HG02852 (cell line): ENCODE results near the gene PRKAG2.
"Not testable (repeated sequence)": the region's sequence is repeated elsewhere in the genome, so short reads cannot be mapped to it uniquely, and the experiment has no call there.

ENCODE experiments used
- ATAC-seq: cut with Tn5 transposase; IDR thresholded peaks from one replicate; pipeline ENCODE4 v1.9.1; 2021; ENCODE audit warnings: mild to moderate bottlenecking, moderate library complexity; ENCODE audit not compliant: unreplicated experiment

Gene PRKAG2

GRCh38 chr7:151573046-151573445 lies 303.9 kb downstream of the PRKAG2 start:
- not testable (repeated sequence) for ATAC-seq

- no peak for ATAC-seq
Measured at GRCh38 chr7:151572136-151572535, 304.8 kb downstream of the PRKAG2 start.

- ATAC-seq: no peak
Measured at GRCh38 chr7:151571471-151571870, 305.4 kb downstream of the PRKAG2 start.

GRCh38 chr7:151570366-151570915 lies 306.5 kb downstream of the PRKAG2 start:
- ATAC-seq: no peak

- ATAC-seq: no peak
Measured at GRCh38 chr7:151568956-151569940, 307.7 kb downstream of the PRKAG2 start.

GRCh38 chr7:151566897-151567320 lies 310.0 kb downstream of the PRKAG2 start:
- ATAC-seq: no peak

- no peak for ATAC-seq
Measured at GRCh38 chr7:151565541-151565940, 311.4 kb downstream of the PRKAG2 start.

GRCh38 chr7:151560243-151560642 lies 316.7 kb downstream of the PRKAG2 start:
- no peak for ATAC-seq

- no peak for ATAC-seq
Measured at GRCh38 chr7:151559557-151560183, 317.2 kb downstream of the PRKAG2 start.

GRCh38 chr7:151558575-151558974 lies 318.3 kb downstream of the PRKAG2 start:
- no peak for ATAC-seq

GRCh38 chr7:151556592-151556991 lies 320.3 kb downstream of the PRKAG2 start:
- no peak for ATAC-seq

- no peak for ATAC-seq
Measured at GRCh38 chr7:151553356-151553755, 323.6 kb downstream of the PRKAG2 start.

- ATAC-seq: no peak
Measured at GRCh38 chr7:151552352-151553028, 324.4 kb downstream of the PRKAG2 start.

GRCh38 chr7:151551820-151552219 lies 325.1 kb downstream of the PRKAG2 start:
- no peak for ATAC-seq

- ATAC-seq: no peak
Measured at GRCh38 chr7:151550656-151551286, 326.1 kb downstream of the PRKAG2 start.

GRCh38 chr7:151549644-151550043 lies 327.3 kb downstream of the PRKAG2 start:
- no peak for ATAC-seq

GRCh38 chr7:151549083-151549482 lies 327.8 kb downstream of the PRKAG2 start:
- no peak for ATAC-seq

- no peak for ATAC-seq
Measured at GRCh38 chr7:151544183-151544582, 332.7 kb downstream of the PRKAG2 start.

GRCh38 chr7:151542606-151543130 lies 334.2 kb downstream of the PRKAG2 start:
- ATAC-seq: no peak

- ATAC-seq: no peak
Measured at GRCh38 chr7:151541709-151542499, 335.0 kb downstream of the PRKAG2 start.
